Stomach (tissue), 9 donors: ENCODE results near the gene FAM240A. TPM values are rescaled to one million over a fixed set of nuclear protein-coding genes. Genes with fewer than 3 reads are reported as not detected.
A peak's percentile ranks its signal among the peaks of the same experiment; 100 is the strongest.

Experiments used
- DNase-seq, 2 donors: peaks; one replicate each; pipeline versions ENCODE4 v3.0.0 to v3.0.0-alpha.2; 2013 to 2019
- H3K27ac ChIP-seq, 5 donors: fragments of 200-600 bp in 4 of 5; sonication (generic) in 4 of 5; one replicate each; pipeline ENCODE4 v1.5.1; 2013 to 2019; ENCODE audit warnings: mild to moderate bottlenecking in 1 of 5, moderate library complexity in 1 of 5
- H3K27me3 ChIP-seq, 3 donors: fragments of 200-600 bp; sonication (generic); one replicate each; pipeline ENCODE4 v1.5.1; 2017 to 2019; ENCODE audit warnings: mixed run types in 1 of 3
- H3K36me3 ChIP-seq, 4 donors: fragments of 200-600 bp; sonication (generic); 1 replicate in 3 of 4; 2 replicates in 1 of 4; pipeline ENCODE4 v1.5.1; 2016 to 2019
- H3K4me1 ChIP-seq, 4 donors: fragments of 200-600 bp; sonication (generic); one replicate each; pipeline ENCODE4 v1.5.1; 2016 to 2019
- H3K4me3 ChIP-seq, 4 donors: fragments of 200-600 bp; sonication (generic) in 3 of 4; one replicate each; pipeline ENCODE4 v1.5.1; 2016 to 2019; ENCODE audit warnings: mild to moderate bottlenecking in 1 of 4
- H3K9me3 ChIP-seq, 4 donors: fragments of 200-600 bp; sonication (generic); one replicate each; pipeline ENCODE4 v1.5.1; 2016 to 2019
- CTCF ChIP-seq, 7 experiments: fragments of 450-650 bp in 4 of 7; fragments of 200-600 bp in 3 of 7; sonication (generic) in 3 of 7; IDR thresholded peaks; one replicate each; pipeline ENCODE4 v1.5.1; 2016 to 2019; ENCODE audit warnings: antibody characterized with exemption in 7 of 7, control low read depth in 2 of 7, mild to moderate bottlenecking in 1 of 7
- EP300 ChIP-seq: sonication (generic); formaldehyde crosslinking; IDR thresholded peaks from one replicate; pipeline ENCODE4 v1.6.1; 2017; ENCODE audit warnings: antibody characterized with exemption
- POLR2A ChIP-seq, 4 donors: fragments of 450-650 bp; IDR thresholded peaks; one replicate each; pipeline ENCODE4 v1.6.1; 2016; ENCODE audit warnings: antibody characterized with exemption in 4 of 4, control low read depth in 2 of 4, mild to moderate bottlenecking in 1 of 4, moderate library complexity in 1 of 4
- POLR2AphosphoS5 ChIP-seq, 3 donors: sonication (generic); formaldehyde crosslinking; IDR thresholded peaks; one replicate each; pipeline ENCODE4 v1.6.1; 2016; ENCODE audit warnings: antibody characterized with exemption in 3 of 3
- WGBS, 5 donors: extraction: QIAGEN DNeasy Blood & Tissue Kit in 3 of 5; methylation state at CpG; one replicate each; pipeline versions ENCODE4 v1.1.5 to v1.1.7; 2013 to 2018; 5-methylcytosine and 5-hydroxymethylcytosine counted together
- intact Hi-C: fragments of 100-400 bp; cut with DNase I; formaldehyde crosslinking; loops from one replicate; pipeline ENCODE4 v1.15.1; 2023; ENCODE audit warnings: low total_unique reads
- polyA plus RNA-seq, 3 donors: library from polyadenylated mRNA; stranded (reverse); fragments of 200-250 nt; gene quantifications; one replicate each; pipeline ENCODE4 v1.2.3, GENCODE V29; 2013
- total RNA-seq, 5 donors: library from RNA; depleted of rRNA; stranded (reverse); fragments of >200 nt; gene quantifications; one replicate each; pipeline versions ENCODE4 v1.1.0 to v1.2.3, GENCODE V29; 2014 to 2016
- donor health status: healthy with polysubstance abuse.
- donor health status: Bipolar disorder and iron deficiency.
- donor health status: healthy.

FAM240A gene
- total and polyA plus RNA-seq, 8 donors, result not detected

- H3K4me1 ChIP-seq, result peaks cover 10 to 17% (median 15%) of the 10 kb centered on the region in 4 donors
- no peak for TF ChIP-seq CTCF (IDR thresholded peaks at IDR 0.05)
- TF ChIP-seq POLR2A (IDR thresholded peaks at IDR 0.05), result no peak
- TF ChIP-seq EP300, result no peak
- no peak for TF ChIP-seq POLR2AphosphoS5 (IDR thresholded peaks at IDR 0.05)
- peaks cover 0 to 5% (median 0%) of the 10 kb centered on the region in 3 donors for H3K27me3 ChIP-seq
- intact Hi-C loops, result loop anchor here (5.0 kb wide), 1 partner anchor 139 kb away; no protein-coding TSS in a partner anchor
- H3K9me3 ChIP-seq, result no peaks in the 10 kb centered on the region
- no peak overlapping the region for H3K27ac ChIP-seq
- DNase-seq, result no peak
- H3K4me3 ChIP-seq, result no peak overlapping the region
- H3K36me3 ChIP-seq, result no peaks in the 10 kb centered on the region
- WGBS, 5 donors, result 71 to 89% (median 77%) methylated on average over 4 of the region's 4 CpGs
Measured at GRCh38 chr3:46626039-46626438, 13.7 kb downstream of the FAM240A start.

GRCh38 chr3:46627078-46627477 is 14.8 kb downstream of the FAM240A start:
- Histone ChIP-seq H3K4me3 (no peak overlapping the region), H3K36me3 (no peaks in the 10 kb centered on the region), H3K4me1 (peaks cover 10 to 17% (median 15%) of the 10 kb centered on the region in 4 donors), H3K27me3 (no peaks in the 10 kb centered on the region), H3K27ac (no peak overlapping the region), H3K9me3 (no peaks in the 10 kb centered on the region)
- intact Hi-C loops, result loop anchor here (5.0 kb wide), 1 partner anchor 140 kb away; no protein-coding TSS in a partner anchor
- WGBS, 5 donors, result 89 to 100% (median 96%) methylated on average over 1 of the region's 1 CpG
- DNase-seq, result no peak
- TF ChIP-seq EP300, result no peak
- no peak for TF ChIP-seq CTCF (IDR thresholded peaks at IDR 0.05)

GRCh38 chr3:46628901-46629369 is 16.6 kb downstream of the FAM240A start:
- Histone ChIP-seq H3K27me3 (no peaks in the 10 kb centered on the region), H3K4me1 (peaks cover 10 to 17% (median 15%) of the 10 kb centered on the region in 4 donors), H3K9me3 (no peaks in the 10 kb centered on the region), H3K36me3 (no peaks in the 10 kb centered on the region), H3K27ac (peak overlapping the region; percentile 37 to 83 (median 78)), H3K4me3 (peak overlapping the region in 1 of 4 donors; percentile 43)
- peak in 1 of 2 donors; percentile 65 for DNase-seq
- WGBS, 5 donors, result 57 to 68% (median 62%) methylated on average over 10 of the region's 10 CpGs
- no peak for TF ChIP-seq POLR2A (IDR thresholded peaks at IDR 0.05)
- TF ChIP-seq POLR2AphosphoS5 (IDR thresholded peaks at IDR 0.05), result no peak
- TF ChIP-seq EP300, result no peak
- TF ChIP-seq CTCF (IDR thresholded peaks at IDR 0.05), result no peak
- intact Hi-C loops, result loop anchor here (5.0 kb wide), 1 partner anchor 142 kb away; no protein-coding TSS in a partner anchor

- Histone ChIP-seq H3K36me3 (no peaks in the 10 kb centered on the region), H3K9me3 (no peaks in the 10 kb centered on the region), H3K4me1 (peaks cover 10 to 17% (median 15%) of the 10 kb centered on the region in 4 donors), H3K4me3 (peak overlapping the region; percentile 18 to 43 (median 35)), H3K27me3 (no peaks in the 10 kb centered on the region), H3K27ac (peak overlapping the region; percentile 17 to 83 (median 78))
- TF ChIP-seq EP300, result no peak
- peak in 5 of 7 experiments; percentile 94 to 99 (median 96) for TF ChIP-seq CTCF (IDR thresholded peaks at IDR 0.05)
- TF ChIP-seq POLR2AphosphoS5 (IDR thresholded peaks at IDR 0.05), result peak in 1 of 3 donors; percentile 62
- DNase-seq, result peak; percentile 84 to 95
- WGBS, 5 donors, result 11 to 14% (median 11%) methylated on average over 25 to 36 of the region's 36 CpGs
- intact Hi-C loops, result loop anchor here (5.0 kb wide), 1 partner anchor 143 kb away; no protein-coding TSS in a partner anchor
Measured at GRCh38 chr3:46629551-46630517, 17.5 kb downstream of the FAM240A start.
